Right atrium auricular region (tissue), 2 donors: ENCODE data around the gene UCP3. TPM values are rescaled to one million over a fixed set of nuclear protein-coding genes. Genes with fewer than 3 reads are reported as not detected.

Source experiments
- DNase-seq: peaks from one replicate; pipeline ENCODE4 v3.0.0-alpha.2; 2019; ENCODE audit warnings: low spot score
- H3K27ac ChIP-seq, 2 donors: fragments of 200-600 bp; sonication (generic); 1 replicate in 1 of 2; 2 replicates in 1 of 2; pipeline ENCODE4 v1.5.1; 2016 to 2019
- H3K27me3 ChIP-seq, 2 donors: fragments of 200-600 bp; sonication (generic); one replicate each; pipeline versions ENCODE4 v1.5.1 to v1.6.0; 2017 to 2019
- H3K36me3 ChIP-seq: fragments of 200-600 bp; sonication (generic); one replicate; pipeline ENCODE4 v1.5.1; 2016
- H3K4me1 ChIP-seq, 2 donors: fragments of 200-600 bp; sonication (generic); one replicate each; pipeline versions ENCODE4 v1.5.1 to v1.6.0; 2017 to 2019
- H3K4me3 ChIP-seq, 2 donors: fragments of 200-600 bp; sonication (generic); 1 replicate in 1 of 2; 2 replicates in 1 of 2; pipeline ENCODE4 v1.5.1; 2017 to 2019; ENCODE audit warnings: mild to moderate bottlenecking in 1 of 2, moderate library complexity in 1 of 2
- H3K9me3 ChIP-seq, 2 donors: fragments of 200-600 bp; sonication (generic); one replicate each; pipeline ENCODE4 v1.5.1; 2019
- total RNA-seq, 2 donors: library from RNA; depleted of rRNA; stranded (reverse); fragments of >200 nt; gene quantifications; one replicate each; pipeline ENCODE4 v1.1.0, GENCODE V29; 2016
- TF ChIP-seq, protein P1 (sequence below), 2 donors: fragments of 200-600 bp; sonication (generic); IDR thresholded peaks; one replicate each; pipeline ENCODE4 v1.5.1; 2019; ENCODE audit warnings: antibody characterized with exemption in 2 of 2

The UCP3 gene, protein sequence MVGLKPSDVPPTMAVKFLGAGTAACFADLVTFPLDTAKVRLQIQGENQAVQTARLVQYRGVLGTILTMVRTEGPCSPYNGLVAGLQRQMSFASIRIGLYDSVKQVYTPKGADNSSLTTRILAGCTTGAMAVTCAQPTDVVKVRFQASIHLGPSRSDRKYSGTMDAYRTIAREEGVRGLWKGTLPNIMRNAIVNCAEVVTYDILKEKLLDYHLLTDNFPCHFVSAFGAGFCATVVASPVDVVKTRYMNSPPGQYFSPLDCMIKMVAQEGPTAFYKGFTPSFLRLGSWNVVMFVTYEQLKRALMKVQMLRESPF
- total RNA-seq, result 1 to 10 TPM in 1 of 2 donors, under 1 TPM in 1; 0.37 to 1.1 TPM

DNA sequence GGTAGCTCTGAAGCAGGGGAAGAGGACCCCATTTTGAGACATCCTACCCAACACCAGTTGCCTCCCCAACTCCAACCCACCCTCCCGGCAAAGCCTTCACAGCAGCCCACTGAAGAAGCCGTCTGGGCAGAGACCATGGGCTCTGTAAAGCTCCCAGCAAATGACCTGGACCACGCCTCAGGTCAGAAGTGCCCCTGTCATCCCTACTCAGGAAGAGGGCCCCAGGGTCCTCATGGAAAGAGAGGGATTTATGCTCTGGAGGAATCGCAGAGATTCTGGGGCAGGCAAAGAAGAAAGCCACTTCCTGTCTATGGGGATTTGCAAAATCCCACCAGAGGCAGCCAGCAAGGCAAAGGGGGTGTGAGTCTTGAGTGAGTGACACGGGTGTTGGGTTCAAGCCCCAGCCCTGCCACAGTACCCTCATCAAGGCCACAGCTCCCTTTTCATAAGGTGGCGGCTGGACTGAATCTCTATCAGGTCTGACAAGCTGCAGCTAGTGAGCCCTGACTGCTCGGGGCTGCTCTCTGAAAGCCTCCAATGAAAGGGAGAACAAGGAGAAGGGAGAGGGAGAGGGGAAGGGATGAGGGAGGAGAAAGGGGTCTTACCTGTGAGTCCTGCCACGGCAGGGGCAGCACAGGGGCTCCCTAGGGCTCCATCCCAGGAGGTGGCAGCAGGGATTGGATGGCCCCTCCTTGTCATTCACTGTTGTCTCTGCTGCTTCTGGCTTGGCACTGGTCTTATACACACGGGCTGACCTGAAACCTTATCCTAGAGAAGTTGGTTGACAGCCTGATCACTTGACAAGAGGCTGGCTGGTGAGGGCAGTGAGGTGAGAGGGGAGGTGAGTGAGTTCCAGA is at the start of gene UCP3:
UCP3 (minus strand) TSS at position 713 of the 857 bp plus-strand sequence. CDS start 2,043 bp downstream, outside the sequence.
- H3K4me3 ChIP-seq, result no peak within 1 kb of the TSS
- peaks cover 0 to 41% of the 10 kb centered on the region in 2 donors for H3K4me1 ChIP-seq
- no peaks in the 10 kb centered on the region for H3K9me3 ChIP-seq
- TF ChIP-seq, protein P1, sequence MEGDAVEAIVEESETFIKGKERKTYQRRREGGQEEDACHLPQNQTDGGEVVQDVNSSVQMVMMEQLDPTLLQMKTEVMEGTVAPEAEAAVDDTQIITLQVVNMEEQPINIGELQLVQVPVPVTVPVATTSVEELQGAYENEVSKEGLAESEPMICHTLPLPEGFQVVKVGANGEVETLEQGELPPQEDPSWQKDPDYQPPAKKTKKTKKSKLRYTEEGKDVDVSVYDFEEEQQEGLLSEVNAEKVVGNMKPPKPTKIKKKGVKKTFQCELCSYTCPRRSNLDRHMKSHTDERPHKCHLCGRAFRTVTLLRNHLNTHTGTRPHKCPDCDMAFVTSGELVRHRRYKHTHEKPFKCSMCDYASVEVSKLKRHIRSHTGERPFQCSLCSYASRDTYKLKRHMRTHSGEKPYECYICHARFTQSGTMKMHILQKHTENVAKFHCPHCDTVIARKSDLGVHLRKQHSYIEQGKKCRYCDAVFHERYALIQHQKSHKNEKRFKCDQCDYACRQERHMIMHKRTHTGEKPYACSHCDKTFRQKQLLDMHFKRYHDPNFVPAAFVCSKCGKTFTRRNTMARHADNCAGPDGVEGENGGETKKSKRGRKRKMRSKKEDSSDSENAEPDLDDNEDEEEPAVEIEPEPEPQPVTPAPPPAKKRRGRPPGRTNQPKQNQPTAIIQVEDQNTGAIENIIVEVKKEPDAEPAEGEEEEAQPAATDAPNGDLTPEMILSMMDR (IDR thresholded peaks at IDR 0.05), result no peak
- H3K27ac ChIP-seq, result peak within 1 kb of the TSS; percentile 55 to 70
- H3K27me3 ChIP-seq, result no peaks in the 10 kb centered on the region
- no peak for DNase-seq
- H3K36me3 ChIP-seq, result peaks cover 8% of the 10 kb centered on the region

DNA sequence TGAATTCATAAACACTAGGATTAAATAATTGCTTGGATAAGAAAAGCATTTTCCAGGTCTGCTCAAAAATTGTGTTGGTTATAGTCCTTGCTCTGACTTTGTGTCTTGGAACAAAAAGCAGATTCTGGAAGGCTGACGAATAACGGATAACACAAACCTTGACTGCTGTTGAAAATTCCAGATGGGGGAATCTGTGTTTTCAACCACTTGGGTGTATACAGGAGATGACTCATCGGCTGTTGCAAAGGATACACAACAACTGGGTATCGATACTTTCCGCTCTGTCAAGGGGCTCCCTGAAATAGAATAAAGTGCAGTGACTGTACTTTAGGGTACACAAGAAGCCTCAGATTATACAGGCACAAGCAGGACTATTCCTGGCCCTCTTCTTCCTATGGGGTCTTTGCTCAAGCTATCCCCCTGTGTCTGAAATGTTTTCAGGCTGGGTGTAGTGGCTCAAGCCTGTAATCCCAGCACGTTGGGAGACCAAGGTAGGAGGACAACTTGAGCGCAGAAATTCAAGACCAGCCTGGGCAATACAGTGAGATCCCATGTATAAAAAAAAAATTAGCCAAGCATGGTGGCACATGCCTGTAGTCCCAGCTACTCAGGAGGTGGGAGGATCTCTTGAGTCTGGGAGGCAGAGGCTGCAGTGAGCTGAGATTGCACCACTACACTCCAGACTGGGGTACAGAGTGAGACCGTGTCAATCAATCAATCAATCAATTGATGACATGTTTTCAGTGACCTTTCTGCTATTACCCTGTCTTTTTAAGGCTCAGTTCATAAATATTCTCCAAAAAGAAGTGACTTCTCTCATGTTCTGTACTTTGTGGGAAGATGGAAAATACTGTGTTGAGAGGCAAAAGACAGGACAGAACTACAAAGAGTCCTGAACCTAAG is 48.6 kb upstream of the UCP3 start:
- no peak overlapping the region for H3K27ac ChIP-seq
- H3K4me1 ChIP-seq, result no peaks in the 10 kb centered on the region
- no peaks in the 10 kb centered on the region for H3K36me3 ChIP-seq

DNA sequence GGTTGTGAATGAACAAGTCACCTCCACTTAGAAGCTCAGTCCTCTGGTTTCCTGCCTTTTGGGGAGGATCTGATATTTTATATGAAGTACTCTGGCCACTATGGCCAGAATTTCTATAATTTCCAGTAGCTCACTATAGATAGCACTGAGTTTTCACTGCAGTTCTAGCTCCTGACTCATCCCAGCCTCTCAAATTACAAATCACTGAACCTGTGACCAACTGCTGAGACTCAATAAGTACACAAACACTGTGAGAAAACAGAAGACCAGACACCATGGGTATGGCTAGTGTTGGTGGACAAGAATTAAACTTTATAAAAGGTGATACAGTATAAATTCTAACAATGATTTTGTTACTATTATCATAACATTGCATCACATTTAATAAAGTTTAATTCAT is 47.1 kb upstream of the UCP3 start:
- TF ChIP-seq, protein P1 (IDR thresholded peaks at IDR 0.05), result no peak
- no peak for DNase-seq
- H3K9me3 ChIP-seq, result no peaks in the 10 kb centered on the region
- H3K36me3 ChIP-seq, result no peaks in the 10 kb centered on the region
- no peak overlapping the region for H3K4me3 ChIP-seq
- H3K4me1 ChIP-seq, result no peaks in the 10 kb centered on the region
- no peaks in the 10 kb centered on the region for H3K27me3 ChIP-seq
- no peak overlapping the region for H3K27ac ChIP-seq

More for the DNA sequence above, 48.6 kb upstream of the UCP3 start:
- Histone ChIP-seq H3K9me3 (no peaks in the 10 kb centered on the region), H3K27me3 (no peaks in the 10 kb centered on the region), H3K4me3 (no peak overlapping the region)
- DNase-seq, result no peak
- TF ChIP-seq, protein P1 (IDR thresholded peaks at IDR 0.05), result no peak

DNA sequence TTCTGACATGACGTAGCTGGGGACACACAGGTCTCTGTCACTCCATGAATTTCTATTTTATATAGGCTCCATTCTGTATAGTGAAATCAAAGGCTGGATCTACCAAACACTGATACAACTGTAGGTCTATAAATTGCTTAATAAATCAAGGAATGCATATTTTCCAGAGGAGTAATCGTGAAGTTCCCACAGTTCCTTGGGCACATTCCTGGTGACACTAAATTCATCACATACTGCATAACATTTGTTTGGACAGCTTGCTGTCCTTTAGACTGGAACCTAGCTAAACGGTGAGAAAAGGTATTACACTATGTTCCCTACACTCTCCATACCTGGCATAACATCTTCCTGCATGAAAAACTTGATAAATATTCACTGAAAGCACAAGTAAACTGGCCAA is 41.6 kb upstream of the UCP3 start:
- no peak overlapping the region for H3K4me3 ChIP-seq
- H3K36me3 ChIP-seq, result peaks cover 19% of the 10 kb centered on the region
- no peak for DNase-seq
- TF ChIP-seq, protein P1 (IDR thresholded peaks at IDR 0.05), result no peak
- no peaks in the 10 kb centered on the region for H3K9me3 ChIP-seq
- no peaks in the 10 kb centered on the region for H3K27me3 ChIP-seq
- no peaks in the 10 kb centered on the region for H3K4me1 ChIP-seq
- no peak overlapping the region for H3K27ac ChIP-seq

DNA sequence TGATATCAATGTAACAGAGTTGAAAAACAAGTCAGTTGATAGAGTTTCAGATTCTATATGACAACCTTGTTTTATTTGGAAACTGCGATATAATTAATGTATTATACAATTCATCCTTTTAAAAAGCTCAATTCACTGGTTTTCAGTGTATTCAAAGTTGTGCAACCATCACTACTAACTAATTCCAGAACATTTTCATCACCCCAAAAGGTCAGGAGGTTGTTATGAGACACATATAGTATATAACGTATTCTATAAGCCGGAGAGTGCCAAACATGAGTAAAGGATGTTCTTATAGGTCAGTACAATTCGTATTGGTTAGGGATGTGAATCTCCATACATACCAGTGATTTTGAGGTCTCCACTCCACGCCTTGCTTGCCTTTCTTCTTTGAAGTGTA is 40.1 kb upstream of the UCP3 start:
- Histone ChIP-seq H3K9me3 (no peaks in the 10 kb centered on the region), H3K27ac (no peak overlapping the region), H3K27me3 (no peaks in the 10 kb centered on the region), H3K4me1 (no peaks in the 10 kb centered on the region), H3K36me3 (peaks cover 19% of the 10 kb centered on the region), H3K4me3 (no peak overlapping the region)
- no peak for DNase-seq
- TF ChIP-seq, protein P1 (IDR thresholded peaks at IDR 0.05), result no peak
